GM12864 (cell line): ENCODE data around the gene ERVK3-1.
A peak's percentile ranks its signal among the peaks of the same experiment; 100 is the strongest.

ENCODE experiments used
- DNase-seq: peaks from one replicate; pipeline ENCODE4 v3.0.0-alpha.2; 2011; ENCODE audit warnings: low read depth
- H3K4me3 ChIP-seq: 2 replicates; pipeline ENCODE4 v1.5.1; 2011; ENCODE audit warnings: mild to moderate bottlenecking, low read depth, low read length, control low read depth
- CTCF ChIP-seq: IDR thresholded peaks from 2 replicates; pipeline ENCODE4 v1.5.1; 2011; ENCODE audit warnings: low read depth, mild to moderate bottlenecking, moderate library complexity, low read length, control low read depth, inconsistent platforms; ENCODE audit errors: missing control alignments

ERVK3-1 gene

GRCh38 chr19:58319241-58319640 is 14.1 kb downstream of the ERVK3-1 start:
- no peak for DNase-seq
- no peak for TF ChIP-seq CTCF
- no peak overlapping the region for H3K4me3 ChIP-seq

GRCh38 chr19:58325311-58326022 is 20.3 kb downstream of the ERVK3-1 start:
- no peak for TF ChIP-seq CTCF
- no peak for DNase-seq
- peak overlapping the region; percentile 92; the same call in 1 of the 2 replicates for H3K4me3 ChIP-seq

- no peak for TF ChIP-seq CTCF
- no peak for DNase-seq
- peak overlapping the region; percentile 92 for H3K4me3 ChIP-seq
Measured at GRCh38 chr19:58326501-58326913, 21.3 kb downstream of the ERVK3-1 start.

GRCh38 chr19:58326914-58327726 is 21.9 kb downstream of the ERVK3-1 start, which contains the start of gene ZSCAN22:
ZSCAN22 (plus strand) TSS chr19:58326994; CDS start chr19:58334803, 7,809 bp downstream.
- peak; percentile 86 for DNase-seq
- H3K4me3 ChIP-seq = peak within 1 kb of the TSS; percentile 92
- no peak for TF ChIP-seq CTCF

GRCh38 chr19:58328999-58329398 is 23.8 kb downstream of the ERVK3-1 start:
- no peak for DNase-seq
- H3K4me3 ChIP-seq = no peak overlapping the region
- peak; percentile 51 for TF ChIP-seq CTCF

- no peak overlapping the region for H3K4me3 ChIP-seq
- DNase-seq = no peak
- no peak for TF ChIP-seq CTCF
Measured at GRCh38 chr19:58330458-58330857, 25.3 kb downstream of the ERVK3-1 start.
